Stimulated activated CD8-positive, alpha-beta memory T cell treated with anti-CD3 and anti-CD28 coated beads, Interleukin-15, amount 100 ng/mL, for 24 hours (primary cell): ENCODE measurements around the gene HCFC1.

ENCODE experiments used
- DNase-seq: peaks from one replicate; pipeline ENCODE4 v3.0.0-alpha.2; 2020; ENCODE audit warnings: low read depth

HCFC1 gene

GRCh38 chrX:153956044-153956907 is 15.3 kb downstream of the HCFC1 start:
- DNase-seq, result no peak

- DNase-seq, result no peak
Measured at GRCh38 chrX:153955228-153955732, 16.3 kb downstream of the HCFC1 start.

GRCh38 chrX:153954558-153955227 is 16.9 kb downstream of the HCFC1 start:
- no peak for DNase-seq

- no peak for DNase-seq
Measured at GRCh38 chrX:153953892-153954557, 17.6 kb downstream of the HCFC1 start.

GRCh38 chrX:153953342-153953830 is 18.2 kb downstream of the HCFC1 start:
- DNase-seq, result peak; percentile 57

- no peak for DNase-seq
Measured at GRCh38 chrX:153952373-153953026, 19.1 kb downstream of the HCFC1 start.

- DNase-seq, result no peak
Measured at GRCh38 chrX:153951683-153952372, 19.8 kb downstream of the HCFC1 start.

GRCh38 chrX:153950127-153950526 is 21.5 kb downstream of the HCFC1 start:
- DNase-seq, result no peak

- no peak for DNase-seq
Measured at GRCh38 chrX:153948847-153949805, 22.5 kb downstream of the HCFC1 start.

- no peak for DNase-seq
Measured at GRCh38 chrX:153948002-153948466, 23.6 kb downstream of the HCFC1 start.

- DNase-seq, result no peak
Measured at GRCh38 chrX:153947009-153947769, 24.4 kb downstream of the HCFC1 start.

GRCh38 chrX:153945956-153946943 is 25.4 kb downstream of the HCFC1 start:
- no peak for DNase-seq

- no peak for DNase-seq
Measured at GRCh38 chrX:153944800-153945150, 26.8 kb downstream of the HCFC1 start.

GRCh38 chrX:153944140-153944799 is 27.3 kb downstream of the HCFC1 start, which contains the start of gene RENBP:
Gene RENBP (minus strand): TSS chrX:153944643. CDS start chrX:153944610, 33 bp downstream.
- no peak for DNase-seq

GRCh38 chrX:153941336-153942252 is 30.0 kb downstream of the HCFC1 start:
- no peak for DNase-seq

- no peak for DNase-seq
Measured at GRCh38 chrX:153939573-153939972, 32.0 kb downstream of the HCFC1 start.
